COR-L47 (cell line): ENCODE measurements around the gene CSNK1A1.
"Not testable (repeated sequence)": the region's sequence is repeated elsewhere in the genome, so short reads cannot be mapped to it uniquely, and the experiment has no call there.

Experiments
- DNase-seq: peaks from one replicate; lab custom pipeline; 2025; lab: John Stamatoyannopoulos, UW

CSNK1A1 gene

DNA sequence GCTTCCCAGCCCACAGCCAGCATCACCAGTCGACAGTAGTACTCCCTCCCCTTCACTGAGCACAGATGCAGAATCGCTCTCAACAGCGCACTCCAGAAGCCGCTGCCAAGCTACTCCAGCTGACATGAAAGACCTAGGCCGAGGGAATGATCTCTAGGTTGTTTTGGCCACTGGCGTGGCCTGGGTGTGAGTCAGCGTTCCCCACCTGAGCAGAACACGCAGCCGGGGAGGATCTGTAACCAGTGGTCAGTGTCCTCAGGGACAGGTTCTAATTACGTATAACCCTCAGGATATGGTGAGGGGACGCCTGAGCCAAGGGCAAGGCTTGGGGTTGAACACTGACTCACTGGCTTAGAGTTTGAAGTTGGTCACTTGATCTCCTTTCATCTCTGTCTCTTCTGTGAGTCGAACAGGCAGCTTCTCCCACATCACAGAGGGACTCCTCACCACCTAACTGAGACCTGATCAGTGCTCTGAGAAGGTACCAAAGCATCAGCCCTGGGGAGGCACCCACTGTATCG is 95.3 kb downstream of the CSNK1A1 start:
- no peak for DNase-seq

DNA sequence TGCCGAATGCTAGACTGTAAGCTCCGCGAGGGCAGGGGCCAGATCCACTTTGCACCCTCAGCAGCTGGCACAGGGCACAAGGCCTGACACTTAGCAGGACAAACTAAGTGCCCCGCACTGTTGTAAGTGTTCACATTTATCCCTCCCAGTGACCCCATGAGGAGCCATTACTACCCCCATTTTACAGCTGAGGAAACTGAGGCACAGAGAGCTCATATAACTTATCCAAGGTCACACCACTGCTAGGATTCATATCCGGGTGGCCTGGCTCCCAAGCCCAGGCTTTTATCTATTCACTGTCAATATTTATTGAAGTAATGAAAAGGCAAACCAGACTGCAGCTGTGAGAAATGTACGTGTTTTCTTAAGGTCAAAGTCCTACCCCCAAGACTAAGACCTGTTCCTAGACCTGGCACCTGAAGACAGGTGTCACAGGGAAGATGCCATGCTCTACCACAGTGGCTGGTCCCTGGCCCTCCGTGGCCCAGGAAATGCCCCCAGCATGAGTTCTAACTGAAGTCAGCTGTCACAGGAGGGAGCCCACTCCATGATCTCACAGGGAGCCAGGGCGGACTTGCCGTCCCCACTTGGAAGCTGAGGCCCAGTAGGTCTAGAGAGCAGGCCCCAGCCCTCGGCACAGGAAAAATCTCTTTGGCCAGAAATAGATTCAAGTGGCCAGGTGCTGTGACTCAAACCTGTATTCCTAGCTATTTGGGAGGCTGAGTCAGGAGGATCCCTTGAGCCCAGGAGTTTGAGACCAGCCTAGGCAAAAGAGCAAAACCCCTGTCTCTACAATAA is 97.4 kb downstream of the CSNK1A1 start:
- no peak for DNase-seq

DNA sequence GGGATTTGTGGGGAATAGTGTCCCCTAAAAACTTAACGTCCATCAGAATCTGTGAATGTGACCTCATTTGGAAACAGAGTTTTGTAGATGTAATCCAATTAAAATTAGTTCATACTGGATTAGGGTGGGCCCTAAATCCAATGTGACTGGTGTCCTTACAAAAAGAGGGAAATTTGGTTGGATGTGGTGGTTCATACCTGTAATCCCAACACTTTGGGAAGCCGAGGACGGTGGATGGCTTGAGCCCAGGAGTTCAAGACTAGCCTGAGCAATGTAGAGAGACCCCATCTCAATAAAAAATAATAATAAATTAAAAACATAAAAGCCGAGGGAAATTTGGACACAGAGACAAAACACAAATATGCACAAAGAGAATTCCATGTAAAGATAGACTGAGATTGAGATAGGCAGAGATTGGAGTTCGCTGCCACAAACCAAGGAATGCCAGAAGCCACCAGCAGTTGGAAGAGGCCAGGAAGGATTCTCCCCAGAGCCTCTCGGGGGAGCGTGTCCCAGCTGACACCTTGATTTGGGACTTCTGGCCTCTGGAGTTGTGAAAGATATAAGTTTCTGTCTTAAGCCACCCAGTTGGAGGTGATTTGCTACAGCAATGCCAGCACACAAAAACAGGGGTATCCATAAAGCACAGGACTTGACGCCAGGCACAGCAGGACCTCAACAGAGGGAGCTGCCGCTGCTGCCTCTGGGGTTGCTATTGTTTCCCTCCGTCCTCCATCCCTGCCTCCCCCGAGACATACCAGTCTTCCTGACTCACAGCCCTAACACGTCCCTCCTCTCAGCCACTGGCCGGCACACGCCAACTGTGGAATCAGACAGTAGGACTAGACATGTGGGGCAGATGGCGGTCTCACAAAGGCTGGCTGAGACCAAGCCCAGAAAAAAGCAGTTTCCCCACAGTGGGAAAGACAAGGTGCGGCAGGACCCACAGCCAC is 98.3 kb downstream of the CSNK1A1 start:
- DNase-seq: no peak

DNA sequence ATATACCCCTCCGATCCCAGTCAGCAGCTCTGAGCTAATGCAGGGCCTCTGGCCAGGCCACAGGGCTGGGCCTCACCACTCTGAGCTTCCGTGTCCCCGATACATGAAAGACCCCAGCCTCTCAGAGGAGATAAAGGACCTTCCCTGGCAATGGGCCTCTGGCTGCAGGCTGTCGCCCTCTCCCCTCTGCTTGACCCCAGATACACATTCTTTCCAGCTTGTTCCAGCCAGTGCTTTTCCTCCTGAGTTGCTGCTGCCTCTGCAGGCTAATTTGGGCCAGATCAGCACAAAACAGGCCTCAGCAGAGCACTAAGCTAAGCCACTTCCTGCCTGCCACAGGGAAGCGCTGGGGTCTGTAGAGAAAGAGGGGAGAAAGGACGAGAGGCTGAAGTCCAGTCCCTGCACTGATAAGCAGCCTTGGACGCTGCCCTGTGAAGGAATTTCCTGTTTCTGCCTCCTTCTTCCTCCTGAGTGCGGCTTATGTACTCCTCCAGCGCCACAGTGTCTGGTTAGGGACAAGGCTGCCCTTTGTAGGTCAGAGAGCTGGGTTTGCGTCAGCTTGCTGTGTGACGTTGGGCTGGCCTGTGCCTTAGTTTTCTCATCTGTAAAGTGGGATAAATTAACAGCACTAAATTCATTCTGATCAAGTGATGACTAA is 99.1 kb downstream of the CSNK1A1 start:
- no peak for DNase-seq

DNA sequence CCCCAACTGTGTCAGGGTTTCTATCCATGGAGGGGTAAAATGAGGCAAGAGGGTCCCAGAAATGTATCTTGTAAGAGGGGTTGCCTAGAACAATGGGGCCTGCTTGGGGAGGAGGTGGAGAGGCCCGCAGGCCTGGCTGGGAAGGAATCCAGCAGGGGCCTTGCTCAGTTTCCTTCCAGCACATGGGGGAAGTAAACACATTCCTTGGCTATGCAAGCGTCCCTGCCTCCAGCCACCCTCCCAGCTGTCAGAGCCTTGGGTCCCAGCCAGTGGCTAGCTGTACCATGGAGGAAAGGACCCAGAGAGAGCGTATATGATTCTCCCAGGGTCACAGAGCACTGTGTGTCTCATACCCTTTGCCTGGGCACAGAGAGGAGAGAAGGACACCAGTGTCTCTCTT is 101.0 kb downstream of the CSNK1A1 start:
- DNase-seq: no peak

DNA sequence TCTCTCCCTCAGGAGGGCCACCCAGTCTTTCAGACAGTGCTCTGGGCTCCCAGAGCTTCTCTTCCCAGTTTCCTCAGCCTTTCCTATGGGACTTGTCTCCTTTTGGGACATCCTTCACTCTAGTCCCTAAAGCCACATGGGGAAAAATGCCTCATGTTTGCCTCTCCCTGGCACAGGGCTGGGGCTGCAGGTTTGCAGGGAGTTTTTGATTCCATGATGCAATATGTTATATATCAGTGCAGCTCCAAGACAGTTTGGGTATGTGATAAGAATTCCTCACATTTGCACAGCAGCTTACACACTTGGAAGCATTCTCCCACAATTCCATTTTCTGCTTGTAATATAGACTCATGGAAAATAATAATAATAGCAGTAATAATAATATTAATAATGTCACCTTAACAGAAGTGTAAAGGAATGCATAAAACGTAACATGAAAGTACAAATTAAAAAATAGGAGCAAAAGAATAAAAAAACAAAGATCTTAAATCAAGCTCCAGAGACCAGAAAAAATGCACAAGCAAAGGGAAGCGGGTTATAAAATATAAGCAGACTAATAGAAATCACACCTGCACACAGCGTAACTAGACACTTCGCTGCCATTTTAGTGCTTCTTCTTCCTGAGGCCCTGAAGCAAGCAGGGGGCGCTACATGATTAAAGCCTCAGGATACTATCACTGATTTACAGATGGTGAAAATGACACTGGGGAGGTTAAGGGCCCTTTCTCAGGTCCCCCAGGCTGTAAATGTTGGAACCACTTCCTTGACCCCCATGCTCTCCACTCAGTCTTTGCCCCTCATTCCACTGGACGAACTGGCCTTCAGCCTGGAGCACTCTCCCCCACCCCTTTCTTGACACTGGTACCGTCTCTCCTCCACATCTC is 102.2 kb downstream of the CSNK1A1 start:
- DNase-seq: no peak

DNA sequence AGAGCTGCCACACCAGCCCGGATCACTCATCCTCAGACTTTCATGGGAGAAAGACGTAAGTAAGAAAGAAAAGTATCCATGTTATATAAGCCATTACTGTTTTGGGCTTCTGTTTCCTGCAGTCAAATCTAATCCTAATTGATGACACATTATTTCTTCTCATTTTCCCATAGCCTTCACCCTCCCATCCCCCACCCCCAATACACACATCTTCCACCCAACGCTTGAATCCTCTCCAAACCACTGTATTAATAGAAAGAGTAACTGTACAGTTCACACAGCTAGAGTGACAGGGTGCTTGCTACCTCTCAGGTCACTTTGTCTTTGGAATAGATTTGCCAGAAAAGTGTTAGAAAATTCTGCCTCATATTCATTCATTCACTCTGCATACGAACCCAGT is 102.8 kb downstream of the CSNK1A1 start:
- no peak for DNase-seq

DNA sequence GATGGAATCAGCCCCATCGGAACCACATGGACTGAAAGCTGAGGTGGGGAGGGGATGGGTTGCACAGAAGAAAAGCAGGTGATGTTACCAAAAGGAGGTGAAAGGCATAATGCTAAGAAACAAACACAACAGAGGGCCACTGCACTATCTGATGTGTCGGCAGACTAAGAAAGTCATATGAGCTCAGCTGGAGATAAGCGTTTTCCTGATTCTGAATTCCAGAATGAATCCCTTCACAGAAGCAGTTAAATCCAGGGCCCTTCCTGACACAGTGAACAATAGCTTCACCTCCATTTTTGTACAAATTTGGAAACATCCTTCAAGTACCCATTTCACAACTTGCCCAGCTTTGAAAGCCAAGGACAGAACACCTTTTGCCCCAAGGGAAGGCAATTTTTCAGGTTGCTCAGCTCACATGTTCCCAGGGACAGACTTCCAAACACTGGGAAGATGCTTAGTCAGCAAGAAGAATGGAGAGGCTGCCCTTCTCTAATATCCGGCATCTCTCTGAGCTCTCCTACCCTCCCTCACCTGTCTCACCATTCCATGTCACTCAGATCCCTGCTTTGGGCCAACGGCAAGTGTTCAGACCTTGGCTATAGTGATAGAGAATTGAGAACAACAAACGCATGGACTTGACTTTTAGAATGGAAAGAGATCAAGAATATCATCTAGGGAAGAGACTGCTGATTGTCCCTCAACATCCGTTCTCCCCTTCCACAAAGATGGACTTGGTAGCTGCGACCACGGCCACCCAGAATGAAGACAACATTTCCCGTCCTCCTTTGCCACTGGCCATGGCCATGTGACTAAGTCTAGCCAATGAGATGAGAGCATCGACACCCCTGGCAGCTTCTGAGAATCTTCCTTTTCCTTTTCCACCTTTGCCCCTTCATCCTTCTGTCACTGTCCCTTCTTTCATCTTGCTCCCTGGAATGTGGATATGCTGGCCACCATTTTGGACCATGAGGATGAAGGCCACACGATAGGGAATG is 103.6 kb downstream of the CSNK1A1 start:
- DNase-seq: no peak

DNA sequence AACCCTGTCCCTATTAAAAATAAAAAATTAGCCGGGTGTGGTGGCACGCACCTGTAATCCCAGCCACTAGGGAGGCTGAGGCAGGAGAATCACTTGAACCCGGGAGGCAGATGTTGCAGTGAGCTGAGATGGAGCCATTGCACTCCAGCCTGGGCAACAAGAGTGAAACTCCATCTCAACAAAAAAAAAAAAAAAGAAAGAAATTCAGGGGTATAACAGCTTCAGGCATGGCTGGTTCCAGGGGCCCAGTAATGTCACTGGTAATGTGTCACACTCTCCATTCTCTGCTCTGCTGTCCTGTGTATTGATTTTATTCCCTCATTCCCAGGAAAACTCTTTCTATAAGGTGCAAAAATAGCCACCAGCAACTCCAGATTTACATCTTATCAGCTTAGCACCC is 104.4 kb downstream of the CSNK1A1 start:
- DNase-seq: not testable (repeated sequence)

DNA sequence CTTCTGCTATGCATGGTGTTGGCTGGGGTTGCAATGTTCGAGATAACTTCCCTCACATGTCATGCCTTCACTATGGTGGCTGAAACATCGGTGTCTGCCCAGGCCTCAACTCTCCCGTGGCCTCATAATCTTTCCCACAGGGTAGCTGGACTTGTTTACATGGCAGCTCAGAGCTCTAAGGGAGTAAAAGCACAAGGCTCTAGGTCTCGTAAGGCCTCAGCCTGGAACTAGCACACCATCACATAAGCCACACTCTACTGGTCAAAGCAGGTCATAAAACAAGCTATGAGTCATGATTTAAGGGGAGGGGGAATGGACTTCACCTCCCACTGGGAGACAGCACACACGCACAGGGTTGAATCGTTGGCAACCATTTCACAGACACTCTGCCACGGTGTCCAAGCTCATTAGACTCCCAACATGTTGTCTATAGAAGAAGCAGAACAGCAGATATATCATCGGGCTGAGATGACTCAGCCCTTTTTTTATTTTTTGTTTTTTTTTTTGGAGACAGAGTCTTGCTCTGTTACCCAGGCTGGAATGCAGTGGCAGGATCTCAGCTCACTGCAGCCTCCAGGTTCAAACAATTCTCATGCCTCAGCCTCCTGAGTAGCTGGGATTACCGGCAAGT is 105.4 kb downstream of the CSNK1A1 start:
- DNase-seq: peak; percentile 2

DNA sequence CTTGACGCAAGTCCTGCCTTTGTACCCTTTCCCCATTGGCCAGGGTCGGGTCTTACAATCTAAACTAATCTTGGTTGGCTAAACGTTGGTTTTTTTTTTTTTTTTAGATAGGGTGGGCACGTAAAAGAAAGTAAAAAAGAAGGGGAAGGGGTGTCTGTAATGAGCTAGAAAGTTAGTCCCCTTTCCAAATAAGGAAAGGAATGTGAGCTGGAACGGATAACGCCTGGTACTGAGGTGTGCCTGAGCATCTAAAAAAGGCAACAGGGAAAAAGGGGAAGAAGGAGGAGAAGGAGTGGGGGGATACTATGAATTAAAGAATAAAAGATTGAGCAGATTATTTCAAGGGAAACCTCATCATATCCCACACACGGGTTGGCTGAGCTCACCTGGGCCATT is 105.9 kb downstream of the CSNK1A1 start:
- DNase-seq: no peak

DNA sequence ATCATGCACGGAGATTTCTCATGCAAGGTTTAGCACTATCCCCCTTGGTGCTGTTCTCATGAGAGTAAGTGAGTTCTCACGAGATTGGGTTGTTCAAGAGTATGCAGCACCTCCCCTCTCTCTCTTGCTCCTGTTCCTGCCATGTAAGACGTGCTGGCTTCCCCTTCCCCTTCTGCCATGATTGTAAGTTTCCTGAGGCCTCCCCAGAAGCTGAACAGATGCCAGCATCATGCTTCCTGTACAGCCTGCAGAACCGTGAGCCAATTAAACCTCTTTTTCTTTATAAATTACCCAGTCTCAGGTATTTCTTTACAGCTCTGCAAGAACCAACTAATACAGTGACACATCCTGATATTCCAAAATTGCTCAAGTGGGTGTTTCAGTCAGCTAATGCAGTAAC is 106.8 kb downstream of the CSNK1A1 start:
- not testable (repeated sequence) for DNase-seq

DNA sequence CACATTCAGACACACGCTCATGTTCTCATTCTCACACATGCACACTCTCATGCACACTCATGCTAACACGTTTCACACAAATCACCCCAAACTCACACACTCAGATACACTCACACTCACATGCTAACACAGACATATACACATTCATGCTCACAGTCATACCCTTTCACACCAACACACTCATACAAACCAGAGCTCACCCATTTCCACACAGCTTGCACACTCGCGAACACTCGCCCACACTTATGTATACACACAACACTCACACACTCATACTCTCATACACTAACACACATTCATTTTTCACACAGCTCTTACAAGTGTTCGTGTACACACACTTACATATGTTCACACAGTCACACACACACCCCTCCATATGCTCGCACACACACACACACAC is 108.0 kb downstream of the CSNK1A1 start:
- DNase-seq: no peak

DNA sequence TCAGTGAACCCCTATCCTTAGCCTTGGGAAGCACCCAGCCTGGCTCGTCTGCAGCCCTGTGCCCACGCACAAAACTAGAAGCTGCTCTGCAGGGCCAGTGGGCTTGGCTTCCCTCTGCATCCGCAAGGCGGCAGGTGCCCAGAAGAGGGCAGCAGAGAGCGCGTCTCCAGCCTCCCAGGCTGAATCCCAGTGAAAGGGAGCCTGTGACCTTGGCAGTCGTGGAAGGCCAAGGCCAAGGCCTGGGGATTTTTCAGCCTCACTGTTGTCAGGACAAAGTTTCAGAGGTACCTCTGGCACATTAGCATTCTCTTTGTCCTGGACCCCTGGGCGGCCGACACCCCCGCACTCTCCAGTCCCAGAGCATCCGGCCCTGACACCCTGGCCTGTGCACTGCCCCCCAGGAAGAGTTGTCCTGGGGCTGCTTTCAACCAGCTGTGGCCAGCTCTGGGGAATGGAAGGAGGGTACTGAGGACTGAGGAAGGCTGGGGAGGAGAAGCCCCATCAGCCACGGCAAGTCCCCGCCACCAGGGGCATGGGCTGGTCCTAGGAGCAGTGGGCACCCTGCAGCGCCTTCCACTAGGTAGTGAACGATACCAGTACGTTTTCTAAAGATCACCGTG is 108.6 kb downstream of the CSNK1A1 start:
- DNase-seq: peak; percentile 42
